RKO (cell line): ENCODE measurements around the gene RBBP7.

Experiments
- DNase-seq: peaks from one replicate; pipeline ENCODE4 v3.0.0-alpha.2; 2016; ENCODE audit warnings: low spot score

Gene RBBP7

DNA sequence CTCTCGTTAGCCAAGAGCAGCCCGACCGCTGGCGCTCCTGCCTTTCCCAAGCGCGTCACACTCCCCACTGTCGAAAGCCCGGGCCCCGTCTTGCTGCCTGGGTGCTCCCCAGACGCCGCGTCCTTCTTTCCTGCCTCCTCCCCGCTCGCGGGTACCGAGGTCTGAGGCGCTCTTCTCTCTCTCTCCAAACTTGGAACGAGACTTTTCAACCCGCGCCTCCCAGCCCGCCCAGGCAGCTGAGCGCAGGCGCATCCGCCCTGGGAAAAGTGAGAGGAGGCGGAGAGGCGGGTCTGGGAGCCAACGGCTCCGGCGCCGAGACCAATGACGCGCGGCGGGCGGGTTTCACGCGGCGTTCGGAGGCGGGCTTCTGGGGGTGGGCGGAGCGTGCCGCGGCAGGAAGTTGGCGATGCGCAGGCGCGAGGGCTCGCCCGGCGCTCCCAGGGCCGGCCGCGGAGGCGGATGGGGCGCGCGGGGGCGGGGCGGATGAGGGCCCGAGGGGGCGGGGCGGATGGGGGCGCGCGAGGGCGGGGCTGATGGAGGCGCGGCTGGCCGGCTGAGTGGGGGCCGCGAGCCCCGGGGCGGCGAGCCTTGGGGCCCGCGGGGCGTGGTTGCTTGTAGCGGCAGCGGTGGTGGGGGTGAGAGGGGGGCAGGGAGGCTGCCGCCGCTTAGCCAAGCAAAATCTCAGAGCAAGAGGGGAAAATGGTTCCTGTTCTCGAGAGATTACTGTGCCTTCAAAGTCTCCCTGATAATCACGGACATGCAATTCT is at the start of gene RBBP7:
Gene RBBP7 (minus strand): TSS at position 268 of the 767 bp plus-strand sequence. CDS start 309 bp downstream, outside the sequence.
- peak; percentile 87 for DNase-seq

DNA sequence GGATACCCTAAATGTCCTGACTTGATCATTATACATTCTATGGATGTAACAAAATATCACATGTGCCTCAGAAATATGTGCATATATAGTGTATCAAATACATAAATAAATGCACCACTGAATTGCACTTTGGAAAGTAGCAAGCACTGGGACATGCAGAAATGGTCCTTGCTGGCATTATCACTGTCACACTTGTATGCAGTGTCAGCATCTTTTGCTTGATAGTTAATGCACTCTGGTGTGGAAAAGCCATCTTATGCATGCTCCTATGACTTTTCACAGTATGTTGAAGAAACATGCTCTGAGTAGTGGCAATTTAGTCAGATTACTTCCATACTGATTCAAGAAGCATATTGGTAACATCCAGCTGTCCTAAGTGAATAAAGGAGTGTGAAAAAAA is 48.8 kb upstream of the RBBP7 start:
- no peak for DNase-seq

DNA sequence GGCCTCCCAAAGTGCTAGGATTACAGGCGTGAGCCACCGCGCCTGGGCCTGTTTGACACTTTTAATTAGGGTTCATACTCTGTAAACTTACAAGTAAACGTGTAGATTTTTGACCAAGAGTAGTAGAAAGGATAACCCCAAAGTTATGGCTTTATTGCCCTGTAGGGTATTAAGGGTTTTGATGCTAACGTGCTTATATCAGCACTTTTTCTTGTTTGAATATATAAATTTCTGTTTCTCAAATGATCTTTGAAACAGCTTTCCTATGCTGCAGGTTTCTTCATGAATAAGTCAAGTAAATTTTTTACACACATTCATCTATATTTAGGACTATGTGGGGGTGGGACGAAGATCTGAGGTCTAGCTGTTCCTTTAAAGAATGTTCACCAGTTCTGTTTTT is 47.0 kb upstream of the RBBP7 start:
- DNase-seq = no peak

DNA sequence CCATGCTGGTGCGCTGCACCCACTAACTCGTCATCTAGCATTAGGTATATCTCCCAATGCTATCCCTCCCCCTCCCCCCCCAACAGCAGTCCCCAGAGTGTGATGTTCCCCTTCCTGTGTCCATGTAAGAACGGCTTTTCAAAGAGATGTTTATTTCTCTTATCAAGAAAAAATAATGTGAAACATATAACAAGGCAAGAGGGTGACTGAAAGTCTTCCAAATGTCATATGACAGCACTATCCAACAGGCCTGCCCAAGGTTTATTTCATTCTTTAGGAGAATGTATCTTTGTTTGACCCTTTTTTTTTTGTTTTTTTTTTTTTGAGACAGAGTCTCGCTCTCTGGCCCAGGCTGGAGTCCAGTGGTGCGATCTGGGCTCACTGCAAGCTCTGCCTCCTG is 46.4 kb upstream of the RBBP7 start:
- DNase-seq = no peak

DNA sequence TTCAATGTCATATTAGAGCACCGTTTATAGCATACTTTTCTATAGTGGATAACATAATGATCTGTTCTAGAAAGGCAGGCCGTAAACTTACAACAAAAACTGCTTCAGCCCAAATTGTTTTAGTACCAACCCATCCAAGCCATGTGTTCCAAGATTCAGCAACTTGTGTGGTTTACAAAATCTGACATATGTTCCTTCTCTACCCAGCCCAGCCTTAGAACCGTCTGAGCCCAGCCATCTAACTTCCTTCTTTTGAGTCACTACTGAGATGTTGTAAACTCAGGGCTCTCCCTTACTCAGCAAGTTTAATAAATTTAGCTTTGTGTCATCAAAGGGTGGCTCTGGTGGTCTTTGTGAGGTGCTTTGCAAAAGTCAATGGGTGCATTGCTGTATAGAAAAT is 43.9 kb upstream of the RBBP7 start:
- no peak for DNase-seq

DNA sequence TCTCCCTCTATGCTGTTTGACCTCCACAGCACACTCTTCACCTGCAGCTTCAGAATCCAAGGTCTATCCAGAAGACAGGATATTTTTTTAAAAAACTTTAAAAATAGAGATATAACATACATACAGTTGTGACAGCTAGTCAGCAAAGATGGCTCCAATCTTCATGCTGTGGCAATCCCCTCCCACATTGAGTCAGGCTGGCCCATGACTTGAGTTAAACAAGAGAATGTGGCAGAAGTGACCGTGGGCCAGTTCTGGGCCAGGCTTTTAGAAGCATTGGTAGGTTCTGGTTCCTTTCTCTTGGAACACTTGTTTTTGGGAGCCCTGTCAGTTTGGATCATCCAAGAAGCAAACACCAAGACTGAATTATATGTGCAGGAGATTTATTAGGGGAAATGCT is 40.2 kb upstream of the RBBP7 start:
- DNase-seq = no peak

DNA sequence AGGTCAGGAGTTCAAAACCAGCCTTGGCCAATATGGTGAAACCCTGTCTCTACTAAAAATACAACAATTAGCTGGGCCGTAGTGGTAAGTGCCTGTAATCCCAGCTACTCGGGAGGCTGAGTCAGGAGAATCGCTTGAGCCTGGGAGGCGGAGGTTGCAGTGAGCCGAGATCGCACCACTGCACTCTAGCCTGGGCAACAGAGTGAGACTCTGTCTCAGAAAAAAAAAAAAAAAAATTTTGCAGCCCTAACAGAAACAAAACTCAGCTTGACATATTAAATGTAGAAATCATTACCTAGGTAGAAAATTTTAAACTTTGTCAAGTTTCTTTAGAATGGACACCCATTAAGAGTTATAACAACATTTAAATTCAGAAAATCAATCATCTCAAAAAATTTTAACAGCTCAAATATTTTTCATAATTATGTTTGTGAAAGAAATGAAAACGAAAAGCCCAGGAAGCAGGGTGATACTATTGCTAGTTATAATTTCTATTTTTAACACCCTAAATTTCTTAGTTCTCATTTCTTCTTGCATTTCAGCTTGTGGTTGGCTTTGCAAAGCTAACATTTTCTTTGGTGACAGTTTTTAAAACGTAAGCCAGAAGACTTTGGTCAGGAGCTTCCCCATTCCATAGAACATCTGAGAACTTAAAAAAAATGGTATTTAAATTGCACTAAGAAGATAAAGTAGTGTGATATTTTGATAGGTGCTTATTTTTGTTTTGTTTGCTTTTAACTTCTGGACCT is 33.3 kb upstream of the RBBP7 start:
- DNase-seq = no peak

DNA sequence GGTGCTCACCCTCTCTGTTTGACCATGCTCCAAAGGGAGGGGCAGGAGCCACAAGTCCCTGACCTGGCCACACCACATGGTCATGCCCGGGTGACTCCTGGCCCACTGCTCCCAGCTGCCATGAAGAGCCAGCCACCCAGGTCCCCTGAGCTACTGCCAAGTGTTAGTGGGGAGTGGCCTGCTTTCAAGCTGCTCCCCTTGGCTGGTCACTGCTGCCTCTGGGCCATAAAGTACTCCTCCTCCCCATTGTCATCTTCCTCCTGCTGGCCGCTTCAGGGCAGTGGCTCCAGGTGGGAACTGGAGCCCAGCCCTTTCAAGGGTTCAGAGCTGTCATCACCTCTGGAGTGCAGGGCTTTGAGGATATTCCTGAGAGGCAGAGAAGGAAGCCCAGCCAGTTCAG is 27.3 kb upstream of the RBBP7 start:
- no peak for DNase-seq

DNA sequence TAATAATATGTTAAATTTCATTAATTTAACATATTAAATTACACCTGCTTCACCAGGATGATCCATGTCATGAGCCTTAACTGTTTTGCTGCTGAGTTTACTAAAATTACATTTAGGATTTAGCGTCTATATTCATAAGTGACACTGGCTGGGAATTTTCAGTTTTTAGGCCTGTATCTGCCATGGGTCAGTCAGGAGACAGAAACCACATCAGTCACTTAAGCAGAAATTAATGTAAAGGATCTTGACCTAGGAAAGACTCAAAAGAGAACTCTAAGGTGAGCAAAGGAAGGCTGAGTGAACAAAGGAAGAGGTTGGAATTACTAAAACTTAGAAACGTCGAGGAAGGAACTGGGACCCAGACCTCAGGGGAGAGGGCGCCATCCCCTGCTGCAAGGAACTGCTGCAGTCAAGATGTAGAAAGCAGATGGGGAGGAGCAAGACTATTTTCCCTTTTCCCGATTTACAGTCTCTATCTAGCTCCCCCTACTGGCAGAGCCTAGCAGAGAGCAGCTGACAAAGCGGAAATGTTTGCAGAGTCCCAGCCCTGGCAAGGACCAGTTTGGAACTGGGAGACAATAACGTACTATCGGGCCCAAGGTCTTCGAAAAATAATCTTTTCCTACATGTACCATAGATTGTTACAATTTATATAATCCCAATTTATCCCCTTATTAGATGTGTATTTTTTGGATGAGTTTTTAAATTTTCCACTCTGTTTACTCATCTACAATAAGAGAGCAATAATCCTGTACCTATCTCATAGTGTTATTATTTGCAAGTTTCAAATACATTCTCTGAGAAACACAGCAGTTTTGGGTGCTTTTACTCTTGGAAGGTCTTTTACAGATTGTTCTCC is 22.6 kb upstream of the RBBP7 start:
- DNase-seq = peak; percentile 89

DNA sequence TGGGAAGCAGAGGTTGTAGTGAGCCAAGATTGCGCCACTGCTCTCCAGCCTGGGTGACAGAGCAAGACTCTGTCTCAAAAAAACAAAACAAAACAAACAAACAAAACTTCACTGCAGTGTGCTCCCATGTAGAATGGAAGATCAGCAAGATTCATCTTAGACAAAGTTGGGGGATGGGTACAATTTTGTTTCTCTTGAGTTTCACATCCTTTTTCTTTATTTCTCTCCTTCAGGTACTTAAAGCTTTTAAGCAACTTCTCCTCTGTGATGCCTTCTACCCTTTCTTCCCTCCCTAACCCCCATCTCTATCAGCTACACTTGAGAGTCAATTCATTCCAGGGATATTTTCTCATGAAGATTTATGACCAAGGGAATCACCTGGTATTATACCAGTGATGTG is 15.5 kb upstream of the RBBP7 start:
- DNase-seq = no peak

DNA sequence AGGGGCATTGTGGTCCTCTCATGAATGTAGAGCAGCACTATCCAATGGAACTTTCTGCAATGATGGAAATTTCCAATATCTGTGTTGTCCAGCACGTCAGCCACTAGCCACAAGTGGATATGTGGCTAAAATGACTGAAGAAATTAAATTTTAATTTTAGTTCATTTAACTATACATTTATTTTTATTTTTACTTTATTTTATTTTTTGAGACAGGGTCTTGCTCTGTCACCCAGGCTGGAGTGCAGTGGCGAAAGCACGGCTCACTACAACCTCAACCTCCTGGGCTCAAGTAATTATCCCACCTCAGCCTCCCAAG is 13.3 kb upstream of the RBBP7 start:
- no peak for DNase-seq

DNA sequence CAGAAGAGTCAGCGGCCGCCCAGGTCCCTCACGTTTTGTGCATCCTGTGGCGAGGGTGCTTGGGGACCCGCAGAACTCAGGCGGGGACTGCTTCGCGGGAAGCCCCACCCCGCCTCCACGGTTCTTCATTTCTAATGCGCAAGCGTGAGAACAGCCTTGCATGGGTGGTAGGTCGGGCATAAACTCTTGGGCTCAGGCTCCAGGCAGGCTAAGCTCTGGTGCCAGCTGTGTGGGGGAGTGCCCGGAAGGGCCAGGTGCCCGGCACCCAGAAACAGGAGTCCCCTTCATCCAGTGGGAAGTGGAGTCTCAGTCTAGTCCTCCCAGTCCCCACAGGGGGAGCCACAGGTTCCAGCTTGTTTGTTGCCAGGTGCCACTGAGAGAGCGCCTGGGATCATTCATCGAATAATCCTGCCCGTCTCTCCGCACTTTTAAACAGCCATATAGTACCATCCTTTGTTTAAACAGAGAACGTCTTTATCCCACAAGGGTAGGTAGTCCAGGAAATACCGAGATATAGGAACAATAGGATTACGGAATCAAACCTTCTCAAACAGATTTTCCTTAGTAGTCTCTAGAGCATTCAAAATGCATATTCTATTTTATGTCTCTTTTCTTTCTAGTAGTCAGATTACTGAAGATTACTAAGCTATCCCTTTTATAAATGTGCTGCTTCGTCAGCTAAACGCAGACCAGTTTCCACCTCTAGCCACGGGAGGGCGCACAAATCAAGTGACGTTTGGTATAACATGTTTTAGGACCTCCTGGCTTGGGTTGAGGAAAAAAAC is 12.7 kb upstream of the RBBP7 start:
- peak; percentile 80 for DNase-seq

DNA sequence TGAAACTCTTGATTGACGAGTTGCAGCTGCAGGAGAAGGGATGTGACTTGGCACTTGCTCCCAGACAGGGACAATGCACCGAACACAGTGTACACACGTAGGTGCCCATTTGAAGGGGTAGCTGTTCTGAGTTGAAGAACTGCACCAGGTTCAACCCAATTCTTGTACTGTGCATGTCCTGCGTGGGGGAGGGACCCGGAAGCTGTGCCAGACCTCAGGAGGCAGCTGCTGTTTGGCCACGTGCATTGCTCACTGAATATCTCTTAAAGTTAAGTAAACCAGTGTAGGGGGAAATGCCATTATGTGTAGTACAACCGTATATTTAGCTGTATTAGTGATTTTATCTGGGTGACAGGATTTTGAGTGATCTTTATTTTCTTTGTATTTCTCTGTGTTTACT is 12.0 kb upstream of the RBBP7 start:
- no peak for DNase-seq

DNA sequence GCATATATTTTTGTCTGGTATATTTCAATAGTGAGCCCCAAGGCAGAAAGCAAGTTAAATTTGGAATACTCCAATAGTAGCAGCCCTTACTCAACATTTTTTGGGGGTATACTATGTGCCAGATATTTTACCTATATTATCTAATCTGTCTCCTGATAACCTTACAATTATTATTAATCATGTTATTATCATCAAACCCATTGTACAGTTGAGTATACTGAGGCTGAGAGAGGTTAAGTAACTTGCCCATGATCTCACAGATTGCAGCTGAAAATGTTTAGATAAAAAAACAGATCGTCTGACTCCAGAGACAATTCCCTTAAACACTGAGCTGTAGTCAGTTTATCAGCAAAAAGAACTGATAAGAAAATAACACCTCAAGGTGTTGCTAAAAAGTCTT is 6.5 kb upstream of the RBBP7 start:
- DNase-seq = no peak

DNA sequence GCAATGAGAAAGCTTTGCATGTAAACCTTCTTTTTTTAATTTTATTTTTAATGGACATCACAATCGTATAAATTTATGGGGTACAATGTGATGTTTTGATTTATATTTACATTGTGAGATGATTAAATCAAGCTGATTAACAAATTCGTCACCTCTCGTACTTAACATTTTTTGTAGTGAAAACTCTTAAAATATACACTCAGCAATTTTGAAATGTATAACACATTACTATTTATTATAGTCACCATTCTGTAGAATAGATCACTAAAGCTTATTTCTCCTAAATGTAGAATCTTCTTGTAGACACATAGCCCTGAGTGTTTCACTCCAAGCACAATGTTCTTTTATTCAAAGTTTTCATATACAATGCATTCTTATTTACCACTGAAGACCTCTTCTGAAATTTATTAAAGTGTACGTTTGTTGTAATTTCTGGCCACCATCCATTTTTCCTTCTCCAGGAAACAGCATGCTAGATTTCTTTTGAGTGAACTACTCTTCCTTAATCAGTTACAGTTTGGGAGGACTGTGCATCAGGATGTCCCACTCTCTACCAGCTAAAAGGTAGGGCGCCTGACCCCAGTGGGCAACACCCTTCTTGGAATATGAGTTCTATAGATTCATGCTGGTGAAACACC is 4.4 kb upstream of the RBBP7 start:
- no peak for DNase-seq

DNA sequence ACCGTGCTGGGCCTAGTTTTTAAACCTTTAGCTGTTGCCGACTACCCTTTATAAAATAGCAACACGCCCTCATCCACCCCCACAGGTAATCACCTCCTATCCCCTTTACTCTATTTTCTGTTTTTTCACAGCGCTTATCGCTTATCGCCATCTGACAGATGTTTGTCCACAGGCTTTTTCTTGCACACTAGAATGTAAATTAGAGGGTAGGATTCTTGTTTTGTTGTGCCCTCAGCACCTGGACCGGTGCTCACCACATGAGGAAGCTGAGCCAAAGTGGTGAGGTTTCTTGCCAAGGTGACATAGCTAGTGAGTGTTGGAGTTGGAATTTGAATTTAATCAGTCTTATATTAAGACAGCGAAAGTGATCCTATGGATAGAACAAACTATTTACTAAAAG is 2.9 kb upstream of the RBBP7 start:
- no peak for DNase-seq

DNA sequence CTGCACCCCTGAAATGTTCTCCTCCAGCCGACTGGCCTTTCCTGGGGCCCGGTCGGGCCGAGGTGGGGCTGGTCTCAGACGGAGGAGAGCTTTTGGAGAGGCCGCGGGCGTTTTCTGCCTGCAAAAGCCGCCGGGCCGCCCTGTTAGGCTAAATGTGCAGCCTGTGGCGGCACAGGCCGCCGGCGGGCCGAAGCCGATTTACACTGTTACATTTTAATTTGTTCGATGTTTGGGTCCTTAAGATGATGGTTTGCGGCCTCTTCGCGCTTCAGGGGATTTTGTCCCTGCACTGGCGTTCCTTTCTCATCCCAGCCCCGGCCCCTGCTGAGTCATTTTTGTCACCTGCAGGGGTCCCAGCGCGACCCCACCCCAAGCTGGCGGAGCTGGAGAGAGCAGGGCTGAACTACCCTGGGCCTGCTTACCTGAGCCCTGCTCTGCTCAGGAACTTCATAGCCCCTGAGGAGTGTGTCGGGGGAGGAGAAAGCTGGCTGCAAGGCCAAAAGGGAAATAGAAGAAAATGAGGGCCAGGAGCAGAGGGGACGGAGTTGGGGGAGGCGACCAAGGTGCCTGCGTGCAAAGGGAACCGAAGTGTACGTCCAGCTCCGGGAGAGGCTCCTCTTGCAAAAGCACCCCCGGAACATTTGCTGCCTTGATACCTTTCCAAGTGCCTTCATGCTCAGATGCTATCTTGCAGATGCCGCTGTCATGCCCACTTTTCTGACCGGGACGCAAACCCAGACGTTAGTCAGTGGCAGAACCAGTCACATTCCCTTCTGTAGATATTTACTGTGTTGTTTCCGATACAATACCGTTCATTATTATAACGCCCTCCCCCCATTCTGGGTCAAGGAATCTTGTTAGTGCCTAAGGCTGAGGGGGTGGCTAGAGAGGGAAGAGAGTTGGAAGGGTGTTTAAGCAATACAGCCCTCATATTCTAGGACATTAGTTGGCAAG is 977 bp upstream of the RBBP7 start:
- DNase-seq = no peak

DNA sequence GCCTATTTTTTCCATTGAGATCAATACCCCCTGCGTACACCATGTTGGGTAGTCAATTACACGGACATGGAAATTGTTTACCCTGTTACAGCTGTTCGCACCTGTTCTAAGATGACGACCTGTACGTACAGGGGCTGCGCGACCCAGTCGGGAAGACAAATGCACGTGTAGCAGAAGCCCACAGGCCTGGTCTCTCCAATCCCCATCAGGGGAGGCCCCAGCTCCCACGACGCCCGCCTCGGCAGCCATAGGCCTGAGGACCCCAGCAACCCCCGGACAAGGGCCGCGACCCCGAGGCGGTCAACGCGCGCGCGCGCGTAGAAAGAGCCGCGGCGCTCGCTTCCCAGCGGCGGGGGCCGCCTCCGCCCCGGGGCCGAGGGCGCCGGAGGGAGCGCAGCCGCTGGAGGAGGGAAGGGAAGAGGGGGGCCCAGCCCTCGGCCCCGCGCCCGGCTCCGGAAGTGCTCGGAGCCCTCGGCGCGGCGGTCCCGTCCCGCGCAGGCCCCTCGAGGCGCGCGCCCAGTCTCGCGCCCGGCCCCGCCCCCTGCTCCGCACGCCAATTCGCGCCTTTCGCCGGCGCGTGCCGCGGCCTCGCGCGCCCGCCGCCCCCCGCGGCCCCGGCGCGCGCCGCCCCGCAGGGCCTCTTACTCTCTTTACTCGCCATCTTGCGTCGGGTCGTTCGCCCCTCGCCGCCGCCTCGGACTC is 618 bp downstream of the RBBP7 start:
- peak; percentile 44 for DNase-seq

DNA sequence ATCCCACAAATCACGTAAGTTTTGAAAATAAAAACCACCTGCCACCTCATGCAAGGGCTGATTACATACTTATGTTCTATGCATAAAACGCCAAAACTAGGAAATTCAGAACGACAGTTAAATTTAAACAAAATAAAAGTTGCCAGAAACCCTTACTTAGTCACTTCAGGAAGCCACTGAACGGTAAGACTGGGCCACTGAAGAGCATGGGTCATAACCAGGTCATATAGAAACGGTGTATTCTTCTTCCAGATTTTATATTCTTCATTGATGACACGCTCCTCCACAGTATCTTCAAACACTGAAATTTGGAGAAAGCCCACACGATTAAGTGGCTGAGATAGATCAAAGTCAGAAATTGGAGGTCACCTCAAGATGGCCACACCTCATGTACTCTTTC is 1.2 kb downstream of the RBBP7 start:
- DNase-seq = no peak

DNA sequence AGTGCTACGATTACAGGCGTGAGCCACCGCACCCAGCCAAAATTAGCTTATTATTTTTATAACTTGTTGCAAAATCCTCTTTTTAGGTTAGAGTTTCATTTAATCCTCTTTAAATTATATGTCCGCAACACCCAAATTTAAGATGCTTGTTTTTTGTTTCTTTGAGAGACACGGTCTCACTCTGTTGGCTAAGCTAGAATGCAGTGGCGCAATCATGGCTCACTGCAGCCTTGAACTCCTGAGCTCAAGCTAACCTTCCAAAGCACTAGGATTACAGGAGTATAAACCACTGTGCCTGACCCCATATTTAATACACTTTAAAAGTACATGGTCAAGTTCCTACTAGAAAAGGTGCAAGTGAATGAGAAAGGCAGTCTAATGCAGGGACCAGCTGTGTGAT is 2.2 kb downstream of the RBBP7 start:
- no peak for DNase-seq
